Adrenal gland (tissue), 5 donors: Measurements from ENCODE around the gene OR10A3.

Source experiments
- POLR2A ChIP-seq, 2 donors: fragments of 450-650 bp; IDR thresholded peaks; one replicate each; pipeline ENCODE4 v1.6.1; 2017; ENCODE audit warnings: antibody characterized with exemption in 2 of 2, mild to moderate bottlenecking in 2 of 2, moderate library complexity in 1 of 2
- TF ChIP-seq, protein P1 (sequence below), 6 experiments: fragments of 450-650 bp in 4 of 6; fragments of 200-600 bp in 2 of 6; sonication (generic) in 1 of 6; IDR thresholded peaks; 1 replicate in 5 of 6; 2 replicates in 1 of 6; pipeline versions ENCODE4 v1.5.1 to v1.8.0; 2016 to 2021; ENCODE audit warnings: antibody characterized with exemption in 6 of 6, mild to moderate bottlenecking in 2 of 6, moderate library complexity in 1 of 6
- donor health status: DM: no; HTN: no; CAD: no.

DNA sequence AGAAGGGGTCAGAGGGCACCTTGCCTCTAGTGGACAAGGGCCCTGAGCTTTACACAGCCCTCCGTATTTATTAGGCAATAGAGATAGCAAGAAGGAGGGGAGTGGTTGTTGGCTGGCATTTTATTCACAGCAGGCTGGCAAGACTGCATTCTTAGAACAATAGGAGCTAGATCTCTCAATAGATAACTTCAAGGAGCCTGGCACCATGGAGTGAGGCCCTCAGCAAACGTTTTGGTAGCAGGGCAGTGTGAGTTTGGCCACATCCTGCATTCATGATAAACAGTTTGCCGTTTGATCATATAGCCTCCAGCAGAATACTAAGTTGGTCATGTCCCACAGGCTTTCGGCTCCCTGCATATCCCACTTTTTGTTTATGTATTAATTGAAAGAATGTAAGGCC, 42.1 kb downstream of the OR10A3 start:
- TF ChIP-seq POLR2A (IDR thresholded peaks at IDR 0.05): no peak
- TF ChIP-seq, protein P1, sequence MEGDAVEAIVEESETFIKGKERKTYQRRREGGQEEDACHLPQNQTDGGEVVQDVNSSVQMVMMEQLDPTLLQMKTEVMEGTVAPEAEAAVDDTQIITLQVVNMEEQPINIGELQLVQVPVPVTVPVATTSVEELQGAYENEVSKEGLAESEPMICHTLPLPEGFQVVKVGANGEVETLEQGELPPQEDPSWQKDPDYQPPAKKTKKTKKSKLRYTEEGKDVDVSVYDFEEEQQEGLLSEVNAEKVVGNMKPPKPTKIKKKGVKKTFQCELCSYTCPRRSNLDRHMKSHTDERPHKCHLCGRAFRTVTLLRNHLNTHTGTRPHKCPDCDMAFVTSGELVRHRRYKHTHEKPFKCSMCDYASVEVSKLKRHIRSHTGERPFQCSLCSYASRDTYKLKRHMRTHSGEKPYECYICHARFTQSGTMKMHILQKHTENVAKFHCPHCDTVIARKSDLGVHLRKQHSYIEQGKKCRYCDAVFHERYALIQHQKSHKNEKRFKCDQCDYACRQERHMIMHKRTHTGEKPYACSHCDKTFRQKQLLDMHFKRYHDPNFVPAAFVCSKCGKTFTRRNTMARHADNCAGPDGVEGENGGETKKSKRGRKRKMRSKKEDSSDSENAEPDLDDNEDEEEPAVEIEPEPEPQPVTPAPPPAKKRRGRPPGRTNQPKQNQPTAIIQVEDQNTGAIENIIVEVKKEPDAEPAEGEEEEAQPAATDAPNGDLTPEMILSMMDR (IDR thresholded peaks at IDR 0.05): no peak
